ENCODE measurements around the gene P3H3.

P3H3 gene

DNA sequence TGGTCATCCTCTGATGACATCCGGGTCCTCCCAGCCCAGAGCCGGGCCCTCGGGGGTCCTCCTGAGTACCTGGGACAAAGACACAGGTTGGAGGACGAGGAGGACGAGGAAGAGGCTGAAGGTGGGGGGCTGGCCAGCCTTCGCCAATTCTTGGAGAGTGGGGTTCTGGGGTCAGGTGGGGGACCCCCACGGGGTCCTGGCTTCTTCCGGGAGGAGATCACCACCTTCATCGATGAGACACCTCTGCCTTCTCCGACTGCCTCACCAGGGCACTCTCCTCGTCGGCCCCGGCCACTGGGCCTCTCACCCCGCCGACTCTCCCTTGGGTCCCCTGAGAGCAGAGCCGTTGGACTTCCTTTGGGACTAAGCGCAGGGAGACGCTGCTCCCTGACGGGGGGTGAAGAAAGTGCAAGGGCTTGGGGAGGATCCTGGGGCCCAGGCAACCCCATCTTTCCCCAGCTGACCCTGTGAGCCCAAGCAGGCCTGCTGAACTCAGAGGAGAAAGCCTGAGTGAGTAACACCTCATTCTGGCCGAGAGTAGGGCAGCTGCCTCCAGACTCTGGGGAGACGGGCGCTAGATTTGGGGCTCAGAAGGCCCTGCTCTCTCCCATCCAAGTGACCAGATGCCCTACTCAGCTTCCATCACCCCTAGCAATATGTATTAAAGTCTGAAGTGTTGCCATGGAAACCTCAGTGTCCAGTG is 1.3 kb upstream of the P3H3 start:
- no peak for DNase-seq

DNA sequence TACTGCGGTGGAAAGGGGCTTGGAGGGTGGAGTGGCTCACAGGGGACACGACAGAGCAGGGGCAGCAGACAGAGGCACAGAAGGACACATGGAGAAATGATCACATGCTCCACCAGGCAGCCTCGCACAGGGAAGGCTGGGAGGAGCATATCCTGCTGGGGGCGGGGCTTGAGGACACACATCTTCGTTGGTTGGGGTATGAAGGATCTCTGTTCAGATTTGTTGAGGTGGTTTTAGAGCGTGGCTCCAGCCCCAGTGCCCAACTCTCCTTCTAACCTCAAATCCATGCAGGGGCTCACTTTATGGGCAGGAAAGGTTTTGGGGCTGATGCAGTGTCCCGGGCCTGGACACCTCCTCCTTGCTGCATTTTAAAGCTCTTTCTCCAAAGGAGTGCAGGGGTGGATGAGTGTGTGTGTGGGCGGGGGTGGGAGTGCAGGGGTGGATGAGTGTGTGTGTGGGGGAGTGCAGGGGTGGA is 733 bp upstream of the P3H3 start:
- DNase-seq = peak; percentile 73

DNA sequence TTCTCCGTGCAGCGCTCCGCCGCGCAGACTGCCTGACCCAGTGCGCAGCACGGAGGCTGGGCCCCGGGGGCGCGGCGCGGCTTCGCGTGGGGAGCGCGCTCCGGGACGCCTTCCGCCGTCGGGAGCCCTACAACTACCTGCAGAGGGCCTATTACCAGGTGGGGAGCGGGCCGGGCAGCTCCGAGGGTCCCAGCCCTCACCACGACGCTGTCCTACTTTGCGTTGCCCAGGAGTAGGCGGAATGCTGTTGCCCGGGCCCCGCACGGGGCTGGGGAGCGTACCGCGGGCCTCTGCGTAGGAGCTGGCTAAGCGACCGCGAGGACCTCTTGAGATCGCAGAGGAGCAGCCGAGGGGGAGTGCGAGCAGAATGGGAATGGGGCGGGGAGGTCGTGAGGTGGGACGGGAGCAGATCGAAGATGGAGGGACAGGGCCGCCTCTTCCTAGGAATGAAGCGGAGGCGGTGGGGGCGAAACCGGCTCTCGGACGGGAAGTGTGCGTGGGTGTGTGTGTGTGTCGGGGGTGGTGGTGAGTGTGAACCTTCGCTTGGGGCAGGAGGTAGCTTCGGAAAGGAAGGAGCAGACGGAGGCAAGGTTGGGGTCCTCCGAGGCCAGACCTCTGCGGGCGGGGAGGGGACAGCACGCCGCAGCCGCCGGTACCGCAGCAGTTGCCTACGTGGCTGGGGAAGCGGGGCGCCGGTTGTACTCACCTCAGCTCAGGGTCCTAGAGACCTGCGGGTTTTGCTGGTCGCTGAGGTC is 751 bp downstream of the P3H3 start:
- DNase-seq = peak; percentile 45

DNA sequence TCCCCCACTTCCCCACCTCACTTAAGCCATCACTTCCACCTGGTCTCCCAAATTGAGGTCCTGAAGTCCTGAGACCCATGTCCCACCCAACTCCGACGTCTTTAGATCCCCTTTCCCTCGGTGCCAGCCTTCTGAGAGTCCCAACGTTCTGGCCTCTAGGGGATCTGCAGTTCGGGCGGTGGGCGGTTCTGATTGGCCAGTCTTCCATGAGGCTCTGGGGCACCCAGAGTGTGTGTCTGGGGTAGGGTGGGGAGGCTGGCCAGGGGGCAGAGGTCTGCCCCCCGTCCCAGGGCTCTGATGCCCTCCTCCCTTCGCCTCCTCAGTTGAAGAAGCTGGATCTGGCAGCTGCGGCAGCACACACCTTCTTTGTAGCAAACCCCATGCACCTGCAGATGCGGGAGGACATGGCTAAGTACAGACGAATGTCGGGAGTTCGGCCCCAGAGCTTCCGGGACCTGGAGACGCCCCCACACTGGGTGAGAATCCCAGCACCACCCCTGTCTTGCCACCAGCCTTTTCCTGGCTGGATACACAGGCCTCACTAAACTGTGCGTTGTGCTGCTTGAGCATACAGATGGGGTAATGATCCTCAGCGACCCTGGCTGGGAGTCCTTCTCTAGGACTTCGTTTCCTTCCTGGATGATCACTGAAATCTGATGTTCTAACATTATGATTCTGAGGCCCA is 1.5 kb downstream of the P3H3 start:
- DNase-seq = peak; percentile 45

DNA sequence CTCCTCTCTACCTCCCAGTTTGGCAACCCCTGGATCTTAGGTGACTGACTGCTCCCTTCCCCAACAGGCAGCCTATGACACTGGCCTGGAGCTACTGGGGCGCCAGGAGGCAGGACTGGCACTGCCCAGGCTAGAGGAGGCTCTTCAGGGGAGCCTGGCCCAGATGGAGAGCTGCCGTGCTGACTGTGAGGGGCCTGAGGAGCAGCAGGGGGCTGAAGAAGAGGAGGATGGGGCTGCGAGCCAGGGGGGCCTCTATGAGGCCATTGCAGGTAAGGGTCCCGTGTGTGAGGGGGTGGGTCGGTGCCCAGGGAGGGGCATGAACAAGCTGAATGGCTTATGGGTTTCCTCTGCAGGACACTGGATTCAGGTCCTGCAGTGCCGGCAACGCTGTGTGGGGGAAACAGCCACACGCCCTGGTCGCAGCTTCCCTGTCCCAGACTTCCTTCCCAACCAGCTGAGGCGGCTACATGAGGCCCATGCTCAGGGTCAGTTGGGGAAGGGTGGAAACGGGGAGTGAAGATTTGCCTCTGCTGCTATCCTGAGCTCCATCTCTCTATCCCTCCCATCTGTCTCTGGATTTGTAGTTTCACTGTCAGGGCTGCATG is 2.2 kb downstream of the P3H3 start:
- DNase-seq = no peak

DNA sequence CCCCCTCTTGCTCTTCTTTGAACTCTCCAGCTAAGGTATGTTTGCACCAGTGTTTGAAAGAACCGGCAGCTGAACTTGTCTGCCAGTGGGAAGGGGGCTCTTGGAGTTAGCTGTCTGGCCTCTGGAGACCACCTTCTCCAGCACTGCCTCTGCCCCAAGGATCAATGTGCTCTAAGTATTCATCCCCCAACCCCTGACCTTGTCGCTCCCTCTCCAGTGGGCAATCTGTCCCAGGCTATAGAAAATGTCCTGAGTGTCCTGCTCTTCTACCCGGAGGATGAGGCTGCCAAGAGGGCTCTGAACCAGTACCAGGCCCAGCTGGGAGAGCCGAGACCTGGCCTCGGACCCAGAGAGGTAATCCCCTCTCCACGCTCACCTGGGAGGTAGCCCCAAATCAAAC is 2.8 kb downstream of the P3H3 start:
- DNase-seq = no peak

DNA sequence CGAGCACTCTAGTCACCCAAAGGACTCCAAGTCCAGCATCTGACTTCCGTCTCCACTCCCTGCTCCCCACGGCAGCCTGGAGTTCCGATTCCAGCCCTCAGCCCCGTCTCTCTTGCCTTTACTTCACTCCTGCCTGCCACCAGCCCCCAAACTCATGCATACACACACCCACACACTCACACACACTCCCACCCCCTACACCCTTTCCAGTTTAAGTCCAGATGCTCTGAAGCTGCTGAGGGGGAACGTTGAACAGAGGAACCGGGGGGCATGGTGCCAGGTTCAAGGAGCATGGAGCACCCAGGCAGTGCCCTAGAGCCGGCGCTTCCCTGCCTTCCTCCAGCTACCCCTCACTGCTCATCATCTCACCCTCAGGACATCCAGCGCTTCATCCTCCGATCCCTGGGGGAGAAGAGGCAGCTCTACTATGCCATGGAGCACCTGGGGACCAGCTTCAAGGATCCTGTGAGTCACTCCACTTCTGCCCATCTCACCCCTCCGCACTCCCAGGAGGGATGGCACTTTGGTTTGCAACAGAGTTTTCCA is 3.3 kb downstream of the P3H3 start:
- no peak for DNase-seq

DNA sequence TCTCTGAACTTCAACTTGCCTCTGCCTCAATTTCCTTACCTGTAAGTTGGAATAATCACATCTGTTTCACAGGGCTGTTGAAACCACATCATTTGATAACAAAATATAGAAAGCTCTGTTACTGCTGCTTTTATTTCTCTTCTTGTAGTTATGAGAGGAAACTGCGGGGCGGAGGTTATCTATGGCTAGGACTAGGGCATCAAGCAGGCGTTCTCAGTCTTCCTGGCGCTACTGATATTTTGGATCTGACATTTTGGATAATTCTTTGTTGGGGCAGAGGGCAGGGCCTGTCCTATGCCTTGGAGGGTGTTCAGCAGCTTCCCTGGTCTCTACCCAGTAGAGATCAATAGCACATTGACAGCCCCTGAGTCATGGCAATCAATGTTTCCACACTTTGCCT is 3.9 kb downstream of the P3H3 start:
- DNase-seq = no peak

DNA sequence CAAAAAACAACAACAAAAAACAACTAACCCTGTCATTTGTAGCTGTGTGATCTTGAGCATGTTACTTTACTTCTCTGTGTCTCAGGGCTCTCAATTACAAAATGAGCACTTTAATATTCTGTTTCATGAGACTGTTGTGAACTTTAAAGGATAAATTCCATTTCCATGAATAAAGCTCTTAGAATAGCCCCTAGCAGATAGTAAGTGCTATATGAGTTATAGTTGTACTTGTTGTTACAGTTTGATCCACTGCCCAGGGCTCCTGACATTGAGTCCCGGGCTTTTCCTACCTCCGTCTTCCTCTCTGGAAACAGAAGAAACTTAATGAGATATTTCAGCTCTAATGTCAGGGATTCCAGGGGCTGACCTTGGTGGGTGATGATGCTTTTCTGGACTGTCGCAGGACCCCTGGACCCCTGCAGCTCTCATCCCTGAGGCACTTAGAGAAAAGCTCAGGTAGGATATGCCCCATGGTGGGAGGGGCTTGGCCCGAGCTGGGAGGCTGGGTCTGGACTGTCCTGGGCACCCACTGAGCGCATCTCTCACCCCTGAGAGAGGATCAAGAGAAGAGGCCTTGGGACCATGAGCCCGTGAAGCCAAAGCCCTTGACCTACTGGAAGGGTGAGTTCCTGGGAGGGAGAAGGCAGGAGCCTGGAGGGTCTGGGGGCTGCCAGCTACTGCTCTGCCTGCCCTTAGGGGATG is 5.1 kb downstream of the P3H3 start:
- no peak for DNase-seq

DNA sequence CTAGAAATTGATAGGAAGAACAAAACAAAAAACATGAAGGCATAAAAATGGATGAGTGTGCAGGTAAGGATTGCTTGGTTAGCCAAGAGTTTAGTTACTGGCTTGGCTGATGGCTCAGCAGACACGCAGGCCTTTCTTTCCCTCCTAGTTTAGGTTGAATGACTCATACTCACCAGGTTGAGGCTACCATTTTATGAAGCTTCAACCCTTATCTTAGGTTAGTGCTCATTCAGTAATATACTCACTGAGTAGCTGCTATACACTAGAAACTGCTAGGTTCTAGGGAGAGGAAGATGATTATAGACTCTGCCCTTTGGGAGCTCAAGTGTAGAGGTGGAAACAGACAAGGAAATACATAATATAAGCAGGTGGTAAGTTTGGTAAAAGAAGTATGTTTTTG is 6.0 kb downstream of the P3H3 start:
- no peak for DNase-seq

DNA sequence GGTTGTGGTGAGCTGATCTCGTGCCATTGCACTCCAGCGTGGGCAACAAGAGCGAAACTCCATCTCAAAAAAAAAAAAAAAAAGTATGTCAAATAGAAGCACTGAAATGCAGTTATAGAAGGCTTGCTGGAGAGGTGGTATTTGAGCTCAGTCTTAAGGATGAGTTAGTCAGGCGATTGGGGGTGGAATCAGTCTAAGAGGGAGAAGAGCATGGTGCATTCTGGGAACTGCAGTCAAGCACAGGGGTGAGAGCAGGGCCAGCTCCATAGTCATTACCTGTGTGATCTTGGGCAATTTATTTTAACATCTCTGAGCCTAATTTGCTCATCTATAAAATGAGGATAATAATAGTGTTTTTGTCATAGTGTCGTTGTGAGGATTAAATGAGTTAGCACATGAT is 6.7 kb downstream of the P3H3 start:
- DNase-seq = no peak

DNA sequence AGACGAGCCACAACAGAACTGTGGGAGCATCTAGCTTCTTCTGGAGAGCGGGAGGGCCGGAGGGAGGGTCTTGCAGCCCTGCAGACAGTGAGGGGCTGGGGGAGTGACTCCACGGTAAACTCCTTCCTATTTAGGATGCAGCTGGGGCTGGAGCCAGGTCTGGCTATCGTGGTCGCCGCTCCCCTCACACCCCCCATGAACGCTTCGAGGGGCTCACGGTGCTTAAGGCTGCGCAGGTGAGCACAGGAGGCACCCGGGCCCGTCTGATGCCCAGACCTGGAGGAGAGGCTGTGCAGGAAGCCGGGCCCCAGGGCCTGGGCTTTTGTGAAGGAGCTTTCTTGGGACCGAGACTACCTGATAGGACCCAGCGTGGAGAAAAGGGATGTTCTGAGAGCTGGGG is 8.6 kb downstream of the P3H3 start:
- DNase-seq = no peak

DNA sequence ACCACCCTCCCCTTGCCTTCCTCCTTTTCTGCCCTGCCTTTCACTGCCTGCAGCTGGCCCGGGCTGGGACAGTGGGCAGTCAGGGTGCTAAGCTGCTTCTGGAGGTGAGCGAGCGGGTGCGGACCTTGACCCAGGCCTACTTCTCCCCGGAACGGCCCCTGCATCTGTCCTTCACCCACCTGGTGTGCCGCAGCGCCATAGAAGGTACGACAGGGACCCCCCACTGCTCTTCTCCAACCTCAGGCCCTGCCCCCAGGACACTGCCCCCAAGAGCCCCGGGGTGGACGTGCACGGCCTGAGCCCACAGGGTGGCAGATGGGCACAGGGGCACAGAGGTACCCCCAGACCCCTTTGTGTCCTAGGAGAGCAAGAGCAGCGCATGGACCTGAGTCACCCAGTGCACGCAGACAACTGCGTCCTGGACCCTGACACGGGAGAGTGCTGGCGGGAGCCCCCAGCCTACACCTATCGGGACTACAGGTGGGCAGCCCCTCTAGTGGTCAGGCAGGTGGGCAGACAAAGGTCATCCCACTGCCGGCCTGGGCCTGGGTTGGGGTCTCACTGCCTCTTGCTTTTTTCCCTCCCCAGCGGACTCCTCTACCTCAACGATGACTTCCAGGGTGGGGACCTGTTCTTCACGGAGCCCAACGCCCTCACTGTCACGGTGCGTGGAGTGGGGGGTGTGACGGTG is 9.3 kb downstream of the P3H3 start:
- DNase-seq = no peak

DNA sequence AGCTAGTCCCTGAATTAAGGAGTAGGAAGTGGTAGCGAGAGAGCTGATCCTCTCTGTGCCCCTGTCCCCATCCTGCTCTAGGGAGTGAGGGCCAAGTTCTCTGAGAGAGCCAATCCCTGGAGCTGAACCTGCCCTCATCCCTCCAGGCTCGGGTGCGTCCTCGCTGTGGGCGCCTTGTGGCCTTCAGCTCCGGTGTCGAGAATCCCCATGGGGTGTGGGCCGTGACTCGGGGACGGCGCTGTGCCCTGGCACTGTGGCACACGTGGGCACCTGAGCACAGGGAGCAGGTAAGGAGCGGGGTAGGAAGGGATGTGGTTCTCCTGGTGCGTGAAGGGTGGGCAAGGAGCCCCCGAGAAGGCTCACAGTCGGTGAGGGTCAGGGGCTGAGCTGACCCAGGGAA is 10.6 kb downstream of the P3H3 start:
- no peak for DNase-seq

DNA sequence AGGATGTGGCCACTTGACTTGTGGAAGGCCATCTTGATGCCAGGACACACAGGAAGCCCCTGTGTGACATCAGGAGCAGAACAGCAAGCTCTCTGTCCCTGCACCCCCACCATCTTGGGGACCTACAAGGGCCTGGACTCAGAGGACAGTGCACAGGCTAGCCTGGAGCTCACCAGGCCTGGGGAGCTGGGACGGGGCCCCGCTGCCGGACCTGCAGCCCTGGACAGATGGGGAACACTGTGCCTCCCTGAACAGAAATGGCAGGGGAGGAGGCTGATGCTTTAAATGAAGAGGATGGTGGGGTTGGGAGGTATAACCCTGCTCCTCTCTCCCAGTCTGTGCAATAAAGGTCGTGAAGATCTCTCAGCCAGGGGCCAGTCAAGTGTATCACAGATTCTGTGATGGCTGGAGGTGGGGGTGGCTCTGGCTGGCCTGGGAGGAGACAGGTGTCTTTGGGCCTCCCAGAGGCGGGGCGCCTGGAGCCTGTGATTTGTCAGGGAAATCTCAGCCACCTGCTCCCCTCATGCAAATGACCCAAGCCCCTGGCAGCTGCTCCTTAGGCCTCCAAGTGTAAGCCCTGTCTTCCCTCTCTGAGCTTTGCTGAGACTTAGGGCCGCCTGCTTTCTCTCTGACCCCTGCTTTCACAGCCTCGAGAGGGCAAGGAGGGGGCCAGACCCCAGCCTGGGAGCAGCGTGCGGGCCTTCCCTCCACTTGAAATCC is 11.4 kb downstream of the P3H3 start:
- peak; percentile 44 for DNase-seq

DNA sequence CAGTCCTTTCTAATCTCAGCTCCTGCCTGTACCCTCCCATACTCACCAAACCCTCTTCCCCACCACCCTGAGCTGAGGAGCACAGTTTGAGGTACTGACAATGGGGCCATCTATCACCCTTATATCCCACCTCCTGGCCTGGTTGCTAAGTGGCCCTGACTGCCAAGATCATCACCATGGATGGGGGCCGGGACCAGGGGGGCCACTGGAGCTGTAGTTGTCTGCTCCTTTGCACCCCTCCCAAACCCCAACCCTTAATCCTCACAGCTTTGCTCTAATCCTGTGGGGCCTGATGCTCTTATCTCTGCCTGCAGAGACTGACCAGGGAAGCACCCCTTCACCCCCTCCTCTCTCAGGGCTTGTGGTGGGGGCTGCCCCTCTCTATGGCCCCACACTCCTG is 12.1 kb downstream of the P3H3 start:
- no peak for DNase-seq

DNA sequence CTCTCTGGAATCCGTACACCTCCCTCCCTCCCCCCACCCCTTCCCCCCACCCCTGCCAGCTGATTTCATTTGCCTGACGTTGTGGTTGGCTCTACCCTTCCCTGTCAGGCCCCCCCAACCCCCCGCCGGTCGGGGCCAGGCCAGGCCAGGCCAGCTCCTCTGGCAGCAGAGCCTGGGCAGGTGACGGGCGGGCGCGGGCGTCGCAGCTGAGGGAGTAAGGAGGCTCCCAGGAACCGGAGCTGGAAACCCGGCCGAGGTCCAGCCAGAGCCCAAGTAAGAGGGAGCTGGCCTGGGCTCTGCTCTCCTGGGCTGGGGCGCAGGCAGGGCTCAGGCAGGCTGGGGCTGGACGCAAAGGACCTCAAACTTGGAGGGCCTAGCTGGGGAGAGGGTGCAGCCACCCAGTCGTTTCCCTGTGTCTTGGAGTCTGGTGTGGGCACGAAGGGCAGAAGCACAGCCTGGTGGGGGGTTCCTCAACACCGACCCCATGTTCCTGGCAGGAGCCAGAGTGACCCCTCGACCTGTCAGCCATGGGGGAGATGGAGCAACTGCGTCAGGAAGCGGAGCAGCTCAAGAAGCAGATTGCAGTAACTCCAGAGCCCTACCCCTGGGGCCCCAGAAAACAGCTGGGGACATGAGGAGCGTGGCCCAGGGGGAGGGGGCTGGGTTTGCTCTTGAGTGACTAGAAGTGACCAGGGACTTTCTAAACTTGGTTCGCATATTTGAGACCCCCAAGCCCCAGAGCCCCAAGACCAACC is 12.7 kb downstream of the P3H3 start, which contains the start of gene GNB3:
Gene GNB3 (plus strand): TSS at position 165 of the 755 bp plus-strand sequence. CDS start 363 bp downstream, at position 528.
- DNase-seq = no peak

DNA sequence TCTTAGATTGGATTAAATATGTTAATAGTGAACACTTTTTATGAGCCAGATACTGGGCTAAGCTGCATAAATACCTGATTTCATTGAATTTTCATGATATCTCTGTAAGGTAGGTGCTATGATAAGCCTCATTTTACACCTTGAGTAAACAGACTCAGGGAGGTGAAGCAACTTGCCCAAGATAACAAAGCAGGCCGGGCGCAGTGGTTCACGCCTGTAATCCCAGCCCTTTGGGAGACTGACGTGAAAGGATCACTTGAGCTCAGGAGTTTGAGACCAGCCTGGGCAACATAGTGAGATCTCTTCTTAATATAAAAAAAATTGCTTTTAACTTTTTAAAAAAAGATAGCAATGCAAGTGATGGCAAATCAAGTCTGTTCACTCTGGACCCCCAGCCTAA is 13.9 kb downstream of the P3H3 start:
- no peak for DNase-seq

DNA sequence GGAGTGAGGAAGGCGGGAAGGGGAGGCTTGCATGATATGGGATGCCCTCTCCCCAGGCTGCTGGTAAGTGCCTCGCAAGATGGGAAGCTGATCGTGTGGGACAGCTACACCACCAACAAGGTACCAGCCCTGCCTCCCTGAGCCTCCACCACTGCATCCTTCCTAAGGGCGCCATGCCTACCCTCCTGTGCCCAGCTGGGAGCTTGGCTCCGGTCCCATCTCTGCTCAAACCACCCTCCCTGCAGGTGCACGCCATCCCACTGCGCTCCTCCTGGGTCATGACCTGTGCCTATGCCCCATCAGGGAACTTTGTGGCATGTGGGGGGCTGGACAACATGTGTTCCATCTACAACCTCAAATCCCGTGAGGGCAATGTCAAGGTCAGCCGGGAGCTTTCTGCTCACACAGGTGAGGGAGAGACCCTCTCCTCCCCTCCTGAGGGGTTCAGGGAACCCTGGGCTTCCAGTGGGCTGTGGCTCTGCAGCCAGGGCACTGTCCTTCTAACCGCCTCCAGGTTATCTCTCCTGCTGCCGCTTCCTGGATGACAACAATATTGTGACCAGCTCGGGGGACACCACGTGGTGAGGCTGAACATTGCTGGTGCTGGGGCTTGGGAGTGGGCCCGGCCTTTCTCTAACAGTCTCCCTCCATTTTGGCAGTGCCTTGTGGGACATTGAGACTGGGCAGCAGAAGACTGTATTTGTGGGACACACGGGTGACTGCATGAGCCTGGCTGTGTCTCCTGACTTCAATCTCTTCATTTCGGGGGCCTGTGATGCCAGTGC is 15.1 kb downstream of the P3H3 start:
- no peak for DNase-seq

DNA sequence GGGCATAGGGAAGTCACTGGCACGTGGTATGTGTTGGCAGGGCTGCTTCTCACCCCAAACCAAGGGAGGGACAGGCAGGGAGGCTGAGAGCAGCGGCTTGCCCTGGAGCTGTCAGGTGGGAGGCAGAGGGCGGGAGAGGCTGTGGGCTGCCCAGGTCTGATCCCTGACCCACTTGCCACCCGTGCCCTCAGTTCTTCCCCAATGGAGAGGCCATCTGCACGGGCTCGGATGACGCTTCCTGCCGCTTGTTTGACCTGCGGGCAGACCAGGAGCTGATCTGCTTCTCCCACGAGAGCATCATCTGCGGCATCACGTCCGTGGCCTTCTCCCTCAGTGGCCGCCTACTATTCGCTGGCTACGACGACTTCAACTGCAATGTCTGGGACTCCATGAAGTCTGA is 17.2 kb downstream of the P3H3 start:
- DNase-seq = no peak
